Kidney tubule cell (primary cell): ENCODE results near the gene ZNF492.
"Not testable (repeated sequence)": the region's sequence is repeated elsewhere in the genome, so short reads cannot be mapped to it uniquely, and the experiment has no call there.

Experiments
- DNase-seq: peaks from one replicate; pipeline ENCODE4 v3.0.0-alpha.2; 2018; ENCODE audit warnings: low spot score

The ZNF492 gene

DNA sequence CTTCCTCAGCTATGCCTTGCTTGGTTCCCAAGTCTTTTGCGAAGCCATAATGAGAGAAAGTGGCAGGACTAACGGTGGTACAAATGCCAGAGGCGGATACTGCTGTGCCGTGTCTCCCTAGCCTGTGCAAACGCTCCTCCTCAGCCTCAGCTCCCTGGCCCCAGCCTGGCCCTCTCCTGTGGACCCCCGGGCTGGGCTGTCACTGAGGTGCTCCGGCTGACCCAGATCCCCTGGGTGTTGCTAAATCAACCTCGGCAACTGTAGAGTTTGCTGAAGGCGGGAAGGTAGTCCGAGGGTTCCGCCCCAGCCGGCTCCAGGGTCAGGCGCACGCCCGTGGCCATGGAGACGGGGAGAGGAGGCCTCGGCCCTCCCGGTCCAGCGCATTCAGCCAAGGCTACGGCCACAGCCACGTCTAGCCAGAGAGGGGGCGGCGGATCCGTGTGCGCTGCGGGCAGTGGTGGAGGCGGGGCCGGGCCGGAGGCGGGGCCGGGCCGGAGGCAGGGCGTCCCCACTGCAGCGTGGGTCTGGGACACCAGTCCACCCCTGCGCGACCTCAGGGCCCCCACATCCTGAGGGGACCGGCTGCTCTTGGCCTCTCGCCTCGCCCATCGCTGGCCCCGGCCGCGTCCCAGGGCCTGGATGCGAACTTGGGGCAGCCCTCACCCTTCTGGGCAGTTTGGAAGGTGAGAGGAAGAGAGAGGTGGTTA lies 16.4 kb upstream of the ZNF492 start:
- no peak for DNase-seq

DNA sequence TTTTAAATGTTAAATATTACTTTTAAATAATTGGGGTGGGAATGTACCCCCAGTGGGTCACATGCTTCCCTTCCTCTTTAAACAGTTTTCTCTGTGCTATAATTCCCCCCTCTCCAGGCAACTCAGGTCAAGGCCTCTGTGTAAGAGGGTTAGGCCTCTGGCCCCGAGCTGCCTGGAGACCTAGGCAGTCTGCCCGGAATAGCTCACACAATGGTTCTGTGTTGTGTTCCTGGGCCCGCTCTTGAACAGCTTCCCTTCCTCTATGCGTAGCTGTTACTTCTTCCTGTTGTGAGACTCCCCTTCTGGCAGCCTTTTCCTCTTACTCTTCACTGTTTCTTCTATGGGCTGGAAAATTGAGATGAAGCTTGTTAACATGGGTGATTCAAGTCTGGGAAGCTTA lies 14.8 kb upstream of the ZNF492 start:
- no peak for DNase-seq

DNA sequence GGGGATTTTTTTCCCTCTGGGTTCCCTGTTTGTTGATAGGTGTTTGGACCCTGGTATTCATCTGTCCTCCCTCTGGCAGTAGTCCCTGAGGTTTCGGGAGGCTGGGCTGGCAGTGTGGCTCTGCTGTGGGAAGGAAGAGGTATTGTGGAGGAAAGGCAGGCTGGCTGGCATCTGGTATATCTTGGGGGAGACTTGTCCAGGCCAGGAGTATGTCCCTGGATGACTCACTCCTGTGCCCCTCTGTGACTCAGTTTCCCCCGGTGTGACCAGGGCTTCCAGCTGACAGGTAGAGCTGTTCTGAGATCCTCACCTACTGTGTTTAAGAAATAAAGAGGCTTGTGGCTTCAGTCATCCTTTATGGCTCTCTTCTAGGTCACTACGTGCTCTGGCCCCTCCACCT lies 14.2 kb upstream of the ZNF492 start:
- DNase-seq: no peak

- DNase-seq: no peak
Observed at GRCh38 chr19:22620401-22620800, 13.7 kb upstream of the ZNF492 start.

DNA sequence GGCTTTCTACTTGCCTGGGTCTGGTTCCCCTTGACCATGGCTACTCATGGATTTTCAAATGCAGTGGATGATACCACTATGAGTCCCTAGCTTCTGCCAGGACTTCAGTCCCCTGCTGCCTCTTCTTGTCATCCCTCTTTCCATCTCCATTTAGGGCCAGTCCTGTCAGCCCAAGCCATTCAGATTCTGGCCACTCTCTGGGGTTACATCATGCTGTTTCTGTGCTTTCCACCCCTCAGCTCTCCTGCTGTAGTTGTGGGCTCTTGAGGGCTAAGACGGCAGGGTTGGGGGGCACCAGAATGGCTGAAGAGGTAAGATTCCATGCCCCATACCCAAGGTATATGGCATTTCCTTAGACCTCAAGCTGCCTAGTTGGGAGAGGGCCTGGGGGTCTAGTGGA lies 13.2 kb upstream of the ZNF492 start:
- no peak for DNase-seq

DNA sequence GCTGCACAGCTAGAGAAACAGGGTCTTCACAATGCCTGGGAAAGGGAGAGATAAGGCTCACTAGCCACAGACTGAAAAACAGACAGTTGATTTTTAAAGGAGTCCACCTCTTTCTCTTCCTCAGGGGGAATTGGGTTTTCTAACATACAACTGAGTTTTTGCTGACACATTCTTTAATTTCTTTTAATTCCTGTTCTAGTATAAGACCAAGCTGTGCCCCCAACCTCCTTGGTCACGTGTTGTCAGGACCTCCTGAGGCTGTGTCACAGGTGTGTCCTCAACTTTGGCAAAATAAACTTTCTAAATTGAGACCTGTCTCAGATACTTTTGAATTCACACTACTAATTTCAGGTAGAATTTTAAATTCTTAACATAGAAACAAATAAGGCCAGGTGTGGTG lies 12.1 kb upstream of the ZNF492 start:
- no peak for DNase-seq

GRCh38 chr19:22622901-22623840 lies 11.0 kb upstream of the ZNF492 start:
- no peak for DNase-seq

DNA sequence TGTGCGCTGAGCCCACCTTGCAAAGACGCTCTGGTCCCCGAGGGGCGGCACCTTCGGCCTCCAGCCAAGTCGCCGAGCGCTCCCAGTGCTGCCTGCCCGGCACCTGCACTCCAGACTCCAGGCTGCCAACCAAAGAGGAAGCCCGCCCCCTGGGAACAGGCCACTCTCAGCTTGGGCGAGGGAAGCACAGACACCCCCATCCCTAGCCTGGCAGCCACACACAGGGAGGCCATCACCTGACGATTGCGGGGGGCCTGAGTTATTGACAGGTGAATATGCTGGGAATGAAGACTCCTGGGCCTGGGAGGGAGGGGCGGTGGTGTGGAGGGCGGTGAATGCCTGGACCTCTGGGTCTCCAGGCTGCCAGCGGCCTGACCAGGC lies 10.3 kb upstream of the ZNF492 start:
- DNase-seq: no peak

- DNase-seq: no peak
Observed at GRCh38 chr19:22625266-22626035, 8.7 kb upstream of the ZNF492 start.

- DNase-seq: no peak
Observed at GRCh38 chr19:22627526-22627925, 6.6 kb upstream of the ZNF492 start.

DNA sequence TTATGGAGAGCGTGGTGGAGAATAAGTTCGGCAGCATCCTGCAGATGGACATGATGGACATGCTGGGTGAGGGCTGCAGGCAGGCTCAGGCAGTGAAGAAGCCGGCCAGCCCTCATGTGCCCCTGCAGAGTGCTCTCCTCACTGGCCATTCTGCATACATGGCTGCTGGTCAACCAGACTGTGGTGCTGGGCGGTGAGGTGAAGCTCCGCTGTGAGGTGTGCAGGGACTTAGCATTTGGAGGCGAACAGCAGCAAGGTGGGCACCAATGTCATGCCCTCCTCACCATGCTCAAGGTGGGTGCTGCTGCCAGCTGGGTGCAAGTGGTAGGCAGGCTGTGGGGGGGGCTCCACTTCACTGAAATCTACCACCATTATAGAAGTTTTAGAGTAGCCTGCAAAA lies 5.7 kb upstream of the ZNF492 start:
- DNase-seq: no peak

- DNase-seq: no peak
Observed at GRCh38 chr19:22634450-22634827, 315 bp downstream of the ZNF492 start.

DNA sequence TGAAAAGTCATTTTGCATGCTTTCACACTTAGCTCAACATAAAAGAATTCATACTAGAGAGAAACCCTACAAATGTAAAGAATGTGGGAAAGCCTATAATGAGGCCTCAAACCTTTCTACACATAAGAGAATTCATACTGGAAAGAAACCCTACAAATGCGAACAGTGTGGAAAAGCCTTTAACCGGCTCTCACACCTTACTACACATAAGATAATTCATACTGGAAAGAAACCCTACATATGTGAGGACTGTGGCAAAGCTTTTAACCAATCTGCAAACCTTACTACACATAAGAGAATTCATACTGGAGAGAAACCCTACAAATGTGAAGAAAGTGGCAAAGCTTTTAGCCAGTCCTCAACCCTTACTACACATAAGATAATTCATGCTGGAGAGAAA lies 51.4 kb downstream of the ZNF492 start:
- DNase-seq: not testable (repeated sequence)

DNA sequence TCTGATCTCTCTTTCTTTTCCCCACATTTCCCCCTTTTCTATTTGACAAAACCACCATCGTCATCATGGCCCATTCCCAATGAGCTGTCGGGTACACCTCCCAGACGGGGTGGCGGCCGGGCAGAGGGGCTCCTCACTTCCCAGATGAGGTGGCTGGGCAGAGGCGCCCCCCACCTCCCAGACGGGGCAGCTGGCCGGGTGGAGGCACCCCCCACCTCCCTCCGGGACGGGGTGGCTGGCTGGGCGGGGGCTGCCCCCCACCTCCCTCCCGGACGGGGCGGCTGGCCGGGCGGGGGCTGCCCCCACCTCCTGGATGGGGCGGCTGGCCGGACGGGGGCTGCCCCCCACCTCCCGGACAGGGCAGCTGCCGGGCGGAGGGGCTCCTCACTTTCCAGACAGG lies 68.5 kb downstream of the ZNF492 start:
- DNase-seq: not testable (repeated sequence)

DNA sequence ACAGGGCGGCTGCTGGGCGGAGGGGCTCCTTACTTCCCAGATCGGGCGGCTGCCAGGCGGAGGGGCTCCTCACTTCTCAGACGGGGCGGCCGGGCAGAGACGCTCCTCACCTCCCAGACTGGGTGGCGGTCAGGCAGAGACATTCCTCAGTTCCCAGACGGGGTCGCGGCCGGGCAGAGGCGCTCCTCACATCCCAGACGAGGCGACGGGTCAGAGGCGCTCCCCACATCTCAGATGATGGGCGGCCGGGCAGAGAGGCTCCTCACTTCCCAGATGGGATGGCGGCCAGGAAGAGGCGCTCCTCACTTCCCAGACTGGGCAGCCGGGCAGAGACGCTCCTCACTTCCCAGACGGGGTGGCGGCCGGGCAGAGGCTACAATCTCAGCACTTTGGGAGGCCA lies 69.0 kb downstream of the ZNF492 start:
- not testable (repeated sequence) for DNase-seq

GRCh38 chr19:22708983-22709382 lies 74.9 kb downstream of the ZNF492 start:
- DNase-seq: no peak
